ENCODE results near the gene FFAR3.

DNA sequence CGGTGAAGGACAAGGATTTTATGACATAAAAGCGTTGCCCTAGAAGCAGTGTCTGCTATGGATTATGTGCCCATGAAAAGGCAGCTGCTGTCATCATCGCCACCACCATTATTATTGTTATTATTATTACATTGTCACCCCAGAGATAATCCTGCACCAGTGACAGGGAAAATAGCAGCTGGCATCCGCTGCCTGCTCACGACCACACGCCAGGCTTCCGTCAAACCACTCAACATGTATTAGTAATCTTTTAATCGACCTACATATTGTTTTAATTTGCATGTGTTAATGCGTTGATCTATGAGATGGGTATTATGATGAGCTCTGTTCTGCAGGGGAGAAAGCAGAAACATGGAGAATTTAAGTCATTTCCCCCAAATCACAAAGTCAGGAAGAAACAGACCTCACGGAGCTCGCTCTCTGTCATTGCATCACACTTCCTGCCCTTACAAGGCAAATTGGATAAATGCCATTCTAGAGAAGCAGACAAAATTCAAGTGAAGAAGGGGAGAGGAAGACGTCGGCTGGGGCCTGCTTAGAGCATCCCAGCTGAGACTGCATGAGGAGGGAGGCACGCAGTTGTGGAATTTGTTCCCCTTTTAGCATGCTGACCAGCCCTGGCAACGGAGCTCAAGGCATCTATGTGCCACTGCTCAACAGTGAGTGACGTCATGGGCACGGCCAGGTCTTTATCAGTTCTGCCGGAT is at the start of gene FFAR3:
- no peak for TF ChIP-seq POLR2A (IDR thresholded peaks at IDR 0.05; ENCODE audit: low read depth, low read length)
- no peak for TF ChIP-seq TAF1 (IDR thresholded peaks at IDR 0.05; ENCODE audit: borderline replicate concordance, low read depth, low read length)
- TF ChIP-seq POLR2AphosphoS5 (IDR thresholded peaks at IDR 0.05; ENCODE audit: low read depth, low read length) = no peak

Data from GM12892 (cell line).